CD4-positive, alpha-beta T cell treated with Interleukin-2 at 100 ng/mL for 4 hours (primary cell): ENCODE results near the gene RNASEH2B.

Source experiments
- DNase-seq: peaks from one replicate; pipeline ENCODE4 v3.0.0-alpha.2; 2020; ENCODE audit warnings: low spot score

Gene RNASEH2B

GRCh38 chr13:50940509-50940908 is 30.9 kb downstream of the RNASEH2B start:
- DNase-seq, result no peak

- no peak for DNase-seq
These were observed 31.6 kb downstream of the RNASEH2B start for GRCh38 chr13:50941146-50941545.

GRCh38 chr13:50942630-50943311 is 33.2 kb downstream of the RNASEH2B start:
- no peak for DNase-seq

GRCh38 chr13:50945669-50946068 is 36.1 kb downstream of the RNASEH2B start:
- no peak for DNase-seq

GRCh38 chr13:50948601-50949000 is 39.0 kb downstream of the RNASEH2B start:
- no peak for DNase-seq

- DNase-seq, result no peak
These were observed 41.3 kb downstream of the RNASEH2B start for GRCh38 chr13:50950849-50951248.

- DNase-seq, result no peak
These were observed 41.8 kb downstream of the RNASEH2B start for GRCh38 chr13:50951366-50951765.

GRCh38 chr13:50955241-50955640 is 45.6 kb downstream of the RNASEH2B start:
- DNase-seq, result no peak

GRCh38 chr13:50955798-50956197 is 46.2 kb downstream of the RNASEH2B start:
- no peak for DNase-seq

GRCh38 chr13:50957620-50958019 is 48.0 kb downstream of the RNASEH2B start:
- peak; percentile 3 for DNase-seq

GRCh38 chr13:50969691-50970090 is 60.1 kb downstream of the RNASEH2B start:
- DNase-seq, result no peak

GRCh38 chr13:50970956-50971355 is 61.4 kb downstream of the RNASEH2B start:
- no peak for DNase-seq

- DNase-seq, result no peak
These were observed 64.7 kb downstream of the RNASEH2B start for GRCh38 chr13:50974268-50974667.

GRCh38 chr13:50979187-50979586 is 69.6 kb downstream of the RNASEH2B start:
- DNase-seq, result no peak

- no peak for DNase-seq
These were observed 72.1 kb downstream of the RNASEH2B start for GRCh38 chr13:50981686-50982085.

- DNase-seq, result no peak
These were observed 79.9 kb downstream of the RNASEH2B start for GRCh38 chr13:50989476-50989875.

GRCh38 chr13:50990065-50990817 is 80.7 kb downstream of the RNASEH2B start:
- no peak for DNase-seq

GRCh38 chr13:50990818-50991506 is 81.4 kb downstream of the RNASEH2B start:
- no peak for DNase-seq

GRCh38 chr13:50991579-50992521 is 82.3 kb downstream of the RNASEH2B start:
- DNase-seq, result peak; percentile 5

- DNase-seq, result no peak
These were observed 83.8 kb downstream of the RNASEH2B start for GRCh38 chr13:50993371-50993770.

- no peak for DNase-seq
These were observed 84.3 kb downstream of the RNASEH2B start for GRCh38 chr13:50993934-50994333.

- DNase-seq, result no peak
These were observed 85.1 kb downstream of the RNASEH2B start for GRCh38 chr13:50994651-50995050.
